Omental fat pad (tissue), 4 donors: ENCODE data around the gene GALNTL6. TPM values are rescaled to one million over a fixed set of nuclear protein-coding genes. Genes with fewer than 3 reads are reported as not detected.
"Not testable (repeated sequence)": the region's sequence is repeated elsewhere in the genome, so short reads cannot be mapped to it uniquely, and the experiment has no call there.

Source experiments
- ATAC-seq: fragments of 150-250 bp; one replicate; pipeline ENCODE4 v1.9.1; 2016; ENCODE audit warnings: mild to moderate bottlenecking, moderate library complexity; ENCODE audit not compliant: low FRiP score
- DNase-seq: peaks from one replicate; pipeline ENCODE4 v3.0.0-alpha.2; 2019; ENCODE audit warnings: low spot score
- total RNA-seq, 4 donors: library from RNA; depleted of rRNA; stranded (reverse); fragments of >200 nt; gene quantifications; one replicate each; pipeline ENCODE4 v1.1.0, GENCODE V29; 2016
- TF ChIP-seq, protein P1 (sequence below), 3 donors: fragments of 450-650 bp; IDR thresholded peaks; one replicate each; pipeline ENCODE4 v1.5.1; 2016 to 2017; ENCODE audit warnings: antibody characterized with exemption in 3 of 3, mild to moderate bottlenecking in 3 of 3, moderate library complexity in 2 of 3

The GALNTL6 gene
- total RNA-seq, 4 donors from 2014 or later, result not detected

DNA sequence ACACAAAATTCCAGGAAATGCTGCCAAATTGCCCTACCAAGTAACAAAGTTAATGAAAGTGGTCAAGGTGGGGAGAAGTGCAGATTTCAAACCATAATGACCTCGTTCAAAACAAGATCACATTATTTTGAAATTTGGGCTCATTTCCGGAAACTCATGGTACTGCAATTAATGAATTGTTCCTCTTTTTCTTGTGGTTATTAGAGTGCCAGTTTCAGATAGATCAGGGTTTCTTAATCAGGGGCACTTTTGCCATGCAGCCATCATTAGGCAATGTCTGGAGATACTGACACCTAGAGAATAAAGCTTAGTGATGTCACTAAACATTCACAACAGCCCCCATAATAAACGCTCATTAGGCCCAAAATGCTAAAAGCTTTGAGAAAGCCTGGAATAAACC, 973.9 kb downstream of the GALNTL6 start:
- TF ChIP-seq, protein P1, sequence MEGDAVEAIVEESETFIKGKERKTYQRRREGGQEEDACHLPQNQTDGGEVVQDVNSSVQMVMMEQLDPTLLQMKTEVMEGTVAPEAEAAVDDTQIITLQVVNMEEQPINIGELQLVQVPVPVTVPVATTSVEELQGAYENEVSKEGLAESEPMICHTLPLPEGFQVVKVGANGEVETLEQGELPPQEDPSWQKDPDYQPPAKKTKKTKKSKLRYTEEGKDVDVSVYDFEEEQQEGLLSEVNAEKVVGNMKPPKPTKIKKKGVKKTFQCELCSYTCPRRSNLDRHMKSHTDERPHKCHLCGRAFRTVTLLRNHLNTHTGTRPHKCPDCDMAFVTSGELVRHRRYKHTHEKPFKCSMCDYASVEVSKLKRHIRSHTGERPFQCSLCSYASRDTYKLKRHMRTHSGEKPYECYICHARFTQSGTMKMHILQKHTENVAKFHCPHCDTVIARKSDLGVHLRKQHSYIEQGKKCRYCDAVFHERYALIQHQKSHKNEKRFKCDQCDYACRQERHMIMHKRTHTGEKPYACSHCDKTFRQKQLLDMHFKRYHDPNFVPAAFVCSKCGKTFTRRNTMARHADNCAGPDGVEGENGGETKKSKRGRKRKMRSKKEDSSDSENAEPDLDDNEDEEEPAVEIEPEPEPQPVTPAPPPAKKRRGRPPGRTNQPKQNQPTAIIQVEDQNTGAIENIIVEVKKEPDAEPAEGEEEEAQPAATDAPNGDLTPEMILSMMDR (IDR thresholded peaks at IDR 0.05), result no peak
- ATAC-seq (no peak), DNase-seq (no peak)

DNA sequence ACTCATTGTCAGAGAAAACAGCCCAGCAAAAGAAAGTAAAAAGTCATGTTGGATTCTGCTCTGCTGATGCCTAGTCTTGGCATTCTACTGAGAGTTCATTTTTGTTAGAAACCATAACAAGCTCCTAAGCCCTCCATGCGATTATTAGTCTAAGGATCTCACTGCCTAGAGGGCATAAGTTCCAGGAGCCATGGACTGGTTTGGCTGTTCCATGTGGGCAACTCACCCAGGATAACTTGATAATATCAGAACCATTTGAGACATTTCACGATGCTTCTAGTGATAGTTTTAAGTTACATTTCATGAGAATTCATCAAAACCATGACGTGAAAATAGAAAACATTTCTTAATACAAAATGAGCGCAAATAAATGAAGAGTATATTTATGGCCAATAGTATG, 978.6 kb downstream of the GALNTL6 start:
- ATAC-seq, result no peak
- DNase-seq, result no peak
- TF ChIP-seq, protein P1 (IDR thresholded peaks at IDR 0.05), result no peak

DNA sequence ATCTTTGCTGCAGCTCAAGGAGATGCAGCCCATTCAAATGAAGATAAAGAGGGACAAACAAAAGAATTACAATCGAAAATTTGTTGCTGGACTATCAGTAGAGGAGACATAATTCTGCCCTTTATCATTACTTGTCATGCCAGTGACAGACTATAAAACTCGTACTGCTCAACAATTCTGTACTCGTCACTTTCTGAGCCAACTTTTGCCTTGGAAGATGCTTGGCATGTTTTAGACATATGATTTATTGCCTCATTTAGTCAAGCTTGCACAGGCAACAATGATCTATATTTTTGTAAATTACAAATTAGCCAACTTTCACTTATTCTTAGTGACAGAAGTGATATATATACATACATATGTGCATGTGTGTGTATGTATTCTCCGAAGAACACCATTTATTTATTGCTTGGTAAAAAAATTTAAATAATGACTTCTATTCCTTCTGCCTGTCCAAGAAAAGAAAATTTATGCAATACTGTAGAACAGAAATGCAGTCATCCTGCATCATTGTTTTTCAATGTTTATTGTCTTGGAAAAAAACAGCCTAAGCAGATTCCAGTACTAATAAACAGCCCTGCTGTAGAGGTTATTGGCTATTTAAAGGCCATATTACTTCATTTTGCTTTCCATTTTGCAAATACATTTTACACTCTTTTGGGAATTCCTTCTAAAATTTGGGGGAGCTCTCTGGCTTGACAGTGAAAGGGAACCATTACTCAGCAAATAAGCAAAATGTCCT, 980.5 kb downstream of the GALNTL6 start:
- no peak for ATAC-seq
- DNase-seq, result no peak
- TF ChIP-seq, protein P1 (IDR thresholded peaks at IDR 0.05), result no peak

DNA sequence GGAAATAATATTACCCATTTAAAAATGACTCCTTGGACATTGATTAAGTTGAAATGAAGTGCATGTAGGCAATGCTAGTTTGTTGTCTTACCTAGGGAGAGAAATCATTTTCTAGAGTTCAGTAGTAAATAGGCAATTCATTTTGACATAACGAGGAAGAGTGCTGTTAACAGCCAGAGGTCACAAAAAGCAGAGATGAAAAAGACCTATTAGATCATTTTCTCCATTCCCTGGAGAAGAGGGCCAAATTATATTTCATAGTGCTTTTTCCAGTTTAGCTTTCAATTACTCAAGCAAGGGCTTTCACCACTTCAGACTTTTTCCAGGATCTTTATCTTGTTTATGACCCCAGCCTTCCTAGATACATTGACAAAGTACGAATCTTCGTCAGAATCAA, 981.1 kb downstream of the GALNTL6 start:
- DNase-seq (no peak), ATAC-seq (no peak)
- TF ChIP-seq, protein P1 (IDR thresholded peaks at IDR 0.05), result no peak

DNA sequence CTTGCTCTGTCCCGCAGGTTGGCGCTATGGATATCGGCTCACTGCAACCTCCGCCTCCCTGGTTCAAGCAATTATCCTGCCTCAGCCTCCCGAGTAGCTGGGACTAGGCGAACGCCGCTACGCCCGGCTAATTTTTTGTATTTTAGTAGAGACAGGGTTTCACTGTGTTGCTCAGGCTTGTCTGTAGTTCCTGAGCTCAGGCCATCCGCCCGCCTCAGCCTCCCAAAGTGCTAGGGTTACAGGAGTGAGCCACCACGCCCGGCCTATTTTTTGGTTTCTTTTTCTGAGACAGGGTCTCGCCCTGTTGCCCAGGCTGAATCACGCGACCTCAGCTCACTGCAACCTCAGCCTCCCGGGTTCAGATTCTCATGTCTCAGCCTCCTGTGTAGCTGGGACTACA, 984.1 kb downstream of the GALNTL6 start:
- ATAC-seq, DNase-seq: not testable (repeated sequence)

DNA sequence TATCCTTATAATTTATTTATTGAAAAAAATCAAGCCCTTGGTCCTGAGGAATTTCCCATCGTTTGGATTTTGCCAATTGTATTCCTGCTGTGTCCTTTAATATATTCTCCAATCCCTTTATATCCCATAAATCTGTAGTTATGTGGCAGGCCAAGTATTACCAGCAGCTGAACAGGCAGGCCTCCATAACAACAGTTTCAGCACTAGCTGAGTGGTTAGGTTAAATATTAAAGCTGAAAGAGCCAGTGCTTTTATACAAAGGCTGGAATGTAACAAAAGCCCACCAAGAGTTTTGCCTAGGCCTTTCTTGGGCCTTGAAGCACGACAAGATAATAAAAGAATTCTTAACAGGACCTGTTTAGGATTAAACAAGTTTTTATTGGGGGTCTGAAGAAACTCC, 988.8 kb downstream of the GALNTL6 start:
- TF ChIP-seq, protein P1 (IDR thresholded peaks at IDR 0.05), result no peak
- DNase-seq (no peak), ATAC-seq (no peak)

DNA sequence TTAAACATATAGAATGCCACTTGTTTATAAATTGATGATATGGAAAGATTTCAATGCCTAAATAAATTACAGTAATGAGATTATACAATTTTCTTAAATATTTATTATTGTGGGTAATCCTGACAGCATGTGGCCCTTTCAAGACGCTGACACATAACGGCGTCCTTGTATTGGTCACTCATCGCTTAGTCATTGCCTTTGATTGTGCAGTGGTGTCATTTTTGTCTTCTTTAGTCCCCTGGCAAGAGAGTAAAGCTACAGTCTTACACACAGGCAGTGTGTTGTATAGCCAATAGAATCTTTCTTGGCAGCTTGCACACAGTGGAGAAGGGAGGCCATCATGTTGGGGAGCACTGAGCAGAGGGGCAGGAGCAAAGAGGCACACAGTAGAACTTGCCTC, 993.6 kb downstream of the GALNTL6 start:
- no peak for ATAC-seq
- TF ChIP-seq, protein P1 (IDR thresholded peaks at IDR 0.05), result no peak
- DNase-seq, result no peak
